Cerebellar cortex (tissue), 1 donor: ENCODE measurements around the gene DRAP1.
"Not testable (repeated sequence)": the region's sequence is repeated elsewhere in the genome, so short reads cannot be mapped to it uniquely, and the experiment has no call there.

Experiments used
- DNase-seq: peaks from one replicate; pipeline ENCODE4 v3.0.0-alpha.2; 2015; ENCODE audit warnings: low spot score

DRAP1 gene

DNA sequence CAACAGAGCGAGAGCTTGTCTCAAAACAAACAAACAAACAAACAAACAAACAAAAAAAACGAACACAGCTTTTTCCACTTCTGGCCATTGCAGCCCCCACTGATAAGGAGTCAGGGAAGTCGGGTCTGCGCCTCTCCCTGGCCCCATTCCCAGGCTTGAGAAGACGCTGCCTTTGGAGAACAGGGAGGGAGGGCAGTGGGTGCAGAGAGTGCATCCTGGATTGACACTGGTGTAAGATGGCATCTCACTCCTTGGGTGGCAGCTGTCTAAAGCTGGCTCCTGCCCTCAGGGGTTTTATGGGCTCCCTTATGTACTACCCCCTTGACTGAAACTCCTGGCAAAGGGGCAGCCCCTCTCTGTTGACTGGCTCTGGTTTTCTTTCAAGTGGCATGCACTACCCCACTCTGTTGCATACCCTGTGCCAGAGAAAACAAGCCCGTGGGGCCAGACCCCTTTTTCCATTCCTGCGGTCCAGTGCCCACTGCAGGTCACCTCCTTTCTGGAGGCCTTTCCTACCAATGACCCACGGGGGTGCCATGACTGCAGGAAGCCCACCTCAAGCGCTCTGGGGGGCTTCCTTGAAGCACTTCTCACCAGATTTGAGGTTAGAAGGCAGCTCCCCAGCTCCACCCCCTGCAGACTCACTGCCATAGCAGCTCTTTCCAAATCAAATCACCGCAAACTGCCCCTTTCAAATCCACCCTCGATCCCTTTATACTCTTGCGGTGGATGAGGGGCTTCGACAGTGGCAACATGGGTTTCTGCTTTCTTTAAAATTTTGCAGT lies 12.7 kb downstream of the DRAP1 start:
- no peak for DNase-seq

DNA sequence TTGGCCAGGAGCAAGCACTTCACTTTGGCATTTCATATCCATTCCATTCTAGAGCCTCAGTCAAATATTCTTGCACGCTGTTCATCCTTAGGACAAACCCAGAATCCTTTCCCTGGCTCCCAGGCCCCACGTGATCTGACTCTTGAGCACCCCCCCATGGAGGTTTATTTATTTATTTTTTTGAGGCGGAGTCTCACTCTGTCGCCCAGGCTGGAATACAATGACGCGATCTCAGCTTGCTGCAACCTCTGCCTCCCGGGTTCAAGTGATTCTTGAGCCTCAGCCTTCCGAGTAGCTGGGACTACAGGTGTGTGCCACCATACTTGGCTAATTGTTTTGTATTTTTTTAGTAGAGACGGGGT lies 13.3 kb downstream of the DRAP1 start:
- DNase-seq: no peak

DNA sequence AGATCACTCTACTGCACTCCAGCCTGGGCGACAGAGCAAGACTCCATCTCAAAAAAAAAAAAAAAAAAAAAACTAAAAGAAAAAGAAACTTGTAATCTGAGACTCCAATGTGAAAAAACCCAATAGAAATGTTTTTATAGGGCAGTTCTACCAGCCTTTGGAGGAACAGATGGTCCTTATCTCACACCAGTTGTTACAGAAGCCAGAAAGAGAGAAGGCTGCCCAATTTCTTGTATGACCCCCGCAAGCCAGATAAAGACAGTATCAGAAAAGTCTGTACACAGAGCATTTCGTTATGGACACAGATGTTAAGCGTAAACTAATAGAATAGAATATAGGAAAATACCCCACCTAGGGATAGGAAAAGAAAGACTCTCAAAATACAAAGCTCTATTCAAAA lies 14.8 kb downstream of the DRAP1 start:
- peak; percentile 66 for DNase-seq

DNA sequence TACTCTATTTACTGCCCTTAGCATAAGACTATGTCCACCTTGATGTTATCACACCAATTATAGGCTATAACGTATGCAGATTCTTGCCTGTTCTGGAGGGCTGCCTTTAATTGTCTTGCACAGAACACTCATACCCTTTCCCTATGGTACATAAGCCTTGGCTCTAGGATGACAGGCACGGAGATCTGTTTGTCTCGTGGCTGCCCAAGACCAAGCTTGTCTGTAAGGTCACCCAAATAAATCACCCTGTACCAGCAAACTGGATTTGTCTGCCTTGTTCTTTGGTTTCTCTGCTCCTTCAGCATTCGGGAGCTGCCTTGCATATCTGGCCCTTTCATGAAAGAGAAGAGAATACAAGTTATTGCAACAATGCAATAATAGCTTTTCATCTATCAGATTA lies 18.5 kb downstream of the DRAP1 start:
- no peak for DNase-seq

DNA sequence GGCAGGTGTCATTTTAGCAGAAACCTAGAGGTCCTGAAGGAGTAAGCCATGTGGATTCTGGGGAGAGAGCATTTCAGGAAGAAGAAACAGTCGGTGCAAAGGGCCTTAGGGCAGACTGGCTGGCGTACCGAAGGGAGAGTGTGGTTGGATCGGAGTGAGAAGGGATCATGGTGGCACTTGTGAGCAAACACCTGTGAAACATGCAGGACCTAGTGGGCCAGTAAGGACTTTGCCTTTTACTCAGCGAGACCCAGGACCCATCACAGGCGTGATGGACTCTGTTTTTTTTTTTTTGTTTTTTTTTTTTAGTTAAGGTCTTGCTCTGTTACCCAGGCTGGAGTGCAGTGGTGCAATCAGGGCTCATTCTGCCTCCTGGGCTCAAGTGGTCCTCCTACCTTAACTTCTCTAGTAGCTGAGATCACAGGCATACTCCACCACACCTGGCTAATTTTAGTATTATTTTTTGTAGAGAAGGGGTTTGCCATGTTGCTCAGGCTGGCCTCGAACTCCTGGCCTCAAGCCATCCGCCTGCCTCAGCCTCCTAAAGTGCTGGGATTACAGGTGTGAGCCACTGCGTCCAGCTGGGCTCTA lies 22.6 kb downstream of the DRAP1 start:
- DNase-seq: no peak

DNA sequence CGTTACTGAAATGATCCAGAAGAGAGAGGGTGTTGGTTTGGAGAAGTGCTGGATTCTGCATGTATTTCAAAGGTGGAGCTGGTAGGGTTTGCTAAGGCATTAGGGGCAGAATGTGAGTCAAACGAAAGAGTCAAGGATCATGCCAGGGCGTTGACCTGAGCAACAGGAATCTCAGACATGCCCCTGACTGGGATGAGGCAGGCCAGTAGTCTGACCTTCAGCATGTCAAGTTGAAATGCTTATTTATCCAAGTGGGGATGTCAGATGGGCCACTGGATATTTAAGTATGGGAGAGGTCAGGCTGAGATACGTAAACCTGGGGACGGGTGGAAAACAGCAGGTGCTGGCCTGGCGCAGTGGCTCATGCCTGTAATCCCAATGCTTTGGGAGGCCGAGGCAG lies 23.3 kb downstream of the DRAP1 start:
- no peak for DNase-seq

DNA sequence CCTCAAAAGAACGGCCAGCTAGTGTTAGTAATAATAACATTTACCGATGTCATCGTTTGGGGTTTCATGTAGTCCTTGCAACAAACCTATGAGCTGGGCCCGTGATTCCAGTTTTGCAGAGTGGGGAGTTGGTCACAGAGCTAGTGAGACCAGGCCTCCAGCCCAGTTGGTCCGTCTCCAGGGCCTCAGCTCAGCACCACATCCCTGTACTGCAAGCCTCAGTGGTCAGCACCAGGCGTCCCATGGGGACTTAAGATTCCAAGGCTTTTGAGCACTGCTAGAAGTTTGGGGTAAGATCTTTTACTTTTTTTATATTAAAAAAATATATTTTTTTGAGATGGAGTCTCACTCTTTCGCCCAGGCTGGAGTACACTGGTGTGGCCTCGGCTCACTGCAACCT lies 25.0 kb downstream of the DRAP1 start:
- no peak for DNase-seq

DNA sequence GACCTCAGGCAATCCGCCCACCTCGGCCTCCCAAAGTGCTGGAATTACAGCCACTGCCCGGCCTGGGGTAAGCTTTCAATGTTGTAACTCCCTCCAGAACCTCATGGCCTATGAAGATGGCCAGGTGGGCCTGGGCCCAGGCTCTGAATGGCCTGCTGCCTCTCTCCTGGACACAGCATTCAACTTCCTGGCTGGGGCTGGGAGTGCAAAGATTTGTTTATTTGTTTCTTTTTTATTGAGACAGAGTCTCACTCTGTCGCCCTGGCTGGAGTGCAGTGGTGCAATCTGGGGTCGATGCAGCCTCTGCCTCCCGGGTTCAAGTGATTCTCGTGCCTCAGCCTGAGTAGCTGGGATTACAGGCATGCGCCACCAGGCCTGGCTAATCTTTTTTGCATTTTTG lies 25.5 kb downstream of the DRAP1 start:
- DNase-seq: no peak

DNA sequence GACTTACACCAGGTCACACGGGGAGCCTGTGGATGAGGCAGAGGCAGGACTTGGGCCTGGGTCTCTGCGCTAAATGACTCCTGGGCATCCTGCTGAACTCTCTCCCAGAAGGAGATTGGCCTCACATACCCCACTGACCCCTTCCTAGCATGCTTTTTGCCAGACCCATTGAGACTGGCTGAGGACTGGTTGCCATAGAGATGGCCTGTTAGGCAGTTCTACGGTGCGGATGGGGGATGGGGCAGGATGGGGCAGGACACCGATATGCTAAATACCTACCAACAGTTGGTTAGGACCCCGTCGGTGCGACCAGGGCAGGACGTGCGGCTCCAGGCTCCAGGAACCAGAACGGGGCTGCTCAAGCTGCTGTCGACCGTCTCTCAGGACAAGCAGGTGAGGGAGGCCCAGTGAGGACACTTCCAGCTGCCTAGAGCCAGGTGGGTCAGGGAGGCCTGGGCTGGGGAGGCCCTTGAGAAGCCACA lies 26.2 kb downstream of the DRAP1 start, which contains the start of gene TSGA10IP:
Gene TSGA10IP, plus strand, starts transcription at position 51 of the 482 bp plus-strand sequence. Its CDS starts 196 bp downstream, at position 247.
- no peak for DNase-seq

DNA sequence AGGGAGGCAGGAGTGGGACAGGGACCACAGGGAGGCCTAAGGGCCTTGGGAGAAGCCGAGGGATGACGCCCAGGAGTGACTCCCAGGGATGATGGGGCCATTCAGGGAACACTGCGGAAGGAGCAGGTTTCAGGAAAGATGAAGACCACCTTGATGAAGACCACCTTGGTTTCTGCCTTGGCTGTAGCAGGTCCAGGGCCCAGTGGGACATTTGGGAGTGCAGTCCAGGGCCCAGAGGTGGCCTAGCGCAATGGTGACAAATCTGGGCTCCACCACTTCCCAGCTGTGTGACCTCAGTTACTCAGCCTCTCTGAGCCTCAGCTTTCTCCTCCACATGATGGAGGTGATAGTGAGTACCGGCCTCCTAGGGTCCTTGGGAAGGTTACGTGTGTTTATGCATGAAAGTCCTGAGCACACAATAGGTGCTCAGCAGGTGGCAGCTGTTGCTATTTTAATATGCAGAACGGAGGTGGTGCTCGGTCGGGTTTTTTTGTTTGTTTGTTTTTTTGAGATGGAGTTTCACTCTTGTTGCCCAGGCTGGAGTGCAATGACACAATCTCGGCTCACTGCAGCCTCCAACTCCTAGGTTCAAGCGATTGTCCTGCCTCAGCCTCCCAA lies 26.8 kb downstream of the DRAP1 start:
- DNase-seq: no peak

DNA sequence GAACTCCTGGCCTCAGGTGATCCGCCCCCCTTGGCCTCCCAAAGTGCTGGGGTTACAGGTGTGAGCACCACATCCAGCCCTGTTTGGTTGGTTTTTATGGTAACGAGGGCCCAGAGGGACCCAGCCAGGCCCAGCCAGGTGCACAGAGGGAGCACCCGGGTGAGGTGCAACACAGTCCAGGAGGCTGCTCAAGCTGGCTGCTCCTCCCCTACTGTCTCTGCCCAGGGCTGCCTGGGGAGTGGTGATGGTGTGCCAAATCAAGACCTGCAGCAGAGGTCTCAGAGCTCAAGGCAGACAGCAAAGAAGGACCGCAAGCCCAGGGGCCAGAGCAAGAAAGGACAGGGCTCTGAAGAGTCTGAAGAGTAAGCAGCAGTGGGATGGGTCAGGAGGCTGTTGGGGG lies 27.4 kb downstream of the DRAP1 start:
- DNase-seq: no peak

DNA sequence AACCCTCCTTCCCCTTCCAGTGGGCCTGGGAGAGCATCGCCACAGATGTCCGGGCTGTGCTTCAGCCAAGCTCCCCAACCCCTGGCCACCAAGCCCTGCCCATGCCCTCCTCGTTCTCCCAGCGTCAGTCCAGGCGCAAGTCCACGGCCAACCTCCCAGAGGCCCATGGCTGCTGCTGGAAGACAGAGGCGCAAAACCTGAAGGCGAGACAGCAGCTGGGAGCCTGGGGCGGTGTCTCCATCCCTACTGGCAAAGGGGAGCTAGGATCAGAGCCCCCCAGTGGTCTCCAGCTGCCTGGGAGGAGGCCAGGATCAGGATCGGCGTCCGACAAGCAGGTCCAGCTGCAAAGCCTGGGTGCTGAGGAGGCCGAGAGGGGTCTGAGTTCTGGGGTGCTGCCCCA lies 27.9 kb downstream of the DRAP1 start:
- DNase-seq: no peak

DNA sequence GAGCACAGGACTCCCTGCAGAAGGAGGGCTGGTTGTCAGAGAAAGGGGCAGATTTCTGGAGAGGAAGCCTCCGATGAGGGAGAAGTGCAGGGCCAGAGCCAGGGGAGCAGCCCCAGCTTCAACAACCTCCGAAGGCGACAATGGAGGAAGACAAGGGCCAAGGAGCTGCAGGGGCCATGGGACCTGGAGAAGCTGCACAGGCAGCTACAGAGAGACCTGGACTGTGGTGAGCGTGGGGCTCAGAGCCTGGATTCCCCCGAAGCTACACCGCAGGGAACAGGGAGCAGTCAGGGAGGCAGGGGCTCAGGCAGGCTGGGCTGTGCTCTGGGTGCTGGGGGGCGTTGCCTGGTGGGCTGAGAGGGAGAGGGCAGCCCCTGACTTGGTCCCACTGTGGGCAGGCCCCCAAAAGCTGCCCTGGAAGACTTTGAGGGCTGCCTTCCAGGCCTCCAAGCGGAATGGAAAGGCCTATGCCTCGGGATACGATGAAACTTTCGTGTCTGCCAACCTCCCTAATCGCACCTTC lies 28.4 kb downstream of the DRAP1 start:
- no peak for DNase-seq

DNA sequence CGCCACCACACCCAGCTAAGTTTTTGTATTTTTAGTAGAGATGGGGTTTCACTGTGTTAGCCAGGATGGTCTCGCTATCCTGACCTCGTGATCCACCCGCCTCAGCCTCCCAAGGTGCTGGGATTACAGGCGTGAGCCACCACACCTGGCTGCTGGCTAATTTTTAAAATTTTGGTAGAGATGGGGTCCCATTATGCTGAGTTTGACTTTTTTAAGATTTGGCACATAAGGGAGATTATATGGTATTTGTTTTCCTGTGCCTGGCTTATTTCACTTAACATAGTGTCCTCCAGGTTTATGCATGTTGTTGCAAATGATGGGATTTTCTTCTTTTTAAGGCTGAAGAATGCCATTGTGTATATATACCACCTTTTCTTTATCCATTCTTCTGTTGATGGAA lies 31.5 kb downstream of the DRAP1 start:
- not testable (repeated sequence) for DNase-seq

DNA sequence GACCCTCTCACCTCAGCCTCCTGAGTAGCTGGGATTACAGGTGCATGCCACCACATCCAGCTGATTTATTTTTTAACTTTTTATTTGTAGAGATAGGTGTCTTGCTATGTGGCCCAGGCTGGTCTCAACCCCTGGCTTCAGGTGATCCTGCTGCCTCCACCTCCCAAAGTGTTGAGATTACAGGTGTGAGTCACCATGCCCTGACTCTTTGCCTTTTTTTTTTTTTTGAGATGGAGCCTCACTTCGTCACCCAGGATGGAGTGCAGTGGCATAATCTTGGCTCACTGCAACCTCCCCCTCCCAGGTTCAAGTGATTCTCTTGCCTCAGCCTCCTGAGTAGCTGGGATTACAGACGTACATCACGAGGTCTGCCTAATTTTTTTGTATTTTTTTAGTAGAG lies 32.4 kb downstream of the DRAP1 start:
- not testable (repeated sequence) for DNase-seq

DNA sequence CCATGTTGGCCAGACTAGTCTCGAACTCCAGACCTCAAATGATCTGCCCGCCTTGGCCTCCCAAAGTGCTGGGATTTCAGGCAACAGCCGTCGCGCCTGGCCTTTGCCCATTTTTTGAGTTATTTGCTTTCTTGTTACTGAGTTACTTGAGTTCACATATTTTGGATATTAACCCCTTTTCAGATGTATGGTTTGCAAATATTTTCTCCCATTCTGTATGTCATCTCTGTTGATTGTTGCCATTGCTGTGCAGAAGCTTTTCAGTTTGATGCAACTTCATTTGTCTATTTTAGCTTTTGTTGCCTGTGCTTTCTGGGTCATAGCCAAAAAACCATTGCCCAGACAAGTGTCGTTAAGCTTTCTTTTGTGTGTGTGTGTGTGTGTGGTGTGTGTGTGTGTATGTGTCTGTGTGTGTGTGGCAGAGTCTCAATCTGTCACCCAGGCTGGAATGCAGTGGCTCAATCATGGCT lies 32.9 kb downstream of the DRAP1 start:
- no peak for DNase-seq

DNA sequence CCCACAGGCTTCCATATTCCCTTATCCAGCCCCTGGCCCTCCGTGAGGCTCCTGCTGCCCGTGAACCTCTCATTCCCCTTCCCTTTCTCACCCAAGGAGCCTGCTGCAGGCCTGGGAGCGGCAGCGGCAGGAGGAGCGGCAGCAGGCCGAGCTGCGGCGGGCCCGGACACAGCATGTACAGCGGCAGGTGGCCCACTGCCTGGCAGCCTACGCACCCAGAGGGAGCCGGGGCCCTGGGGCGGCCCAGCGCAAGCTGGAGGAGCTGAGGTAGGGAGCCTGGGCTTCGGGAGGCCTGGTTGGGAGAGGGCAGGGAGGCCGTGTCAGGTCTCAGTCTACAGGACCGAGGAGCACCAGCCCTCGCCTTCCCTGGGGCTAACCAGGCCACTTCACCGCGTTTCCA lies 34.2 kb downstream of the DRAP1 start:
- DNase-seq: no peak

DNA sequence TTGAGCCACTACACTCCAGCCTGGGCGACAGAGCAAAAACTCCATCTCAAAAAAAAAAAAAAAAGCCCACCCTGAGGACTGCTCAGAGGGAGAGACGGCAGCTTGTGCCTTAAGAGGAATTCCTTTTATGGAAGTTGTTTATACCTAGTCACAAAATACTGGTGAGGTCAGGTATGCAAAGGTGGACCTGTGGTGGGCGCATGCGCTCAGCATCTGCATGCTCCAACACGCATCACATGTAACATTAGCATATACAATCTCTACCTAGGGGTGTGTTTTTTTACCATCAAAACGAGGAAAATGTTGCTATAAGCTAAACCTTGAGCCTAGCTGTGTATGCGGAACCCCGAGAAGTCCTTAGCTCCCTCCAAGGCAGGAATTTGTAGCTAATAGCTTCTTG lies 35.5 kb downstream of the DRAP1 start:
- DNase-seq: no peak

DNA sequence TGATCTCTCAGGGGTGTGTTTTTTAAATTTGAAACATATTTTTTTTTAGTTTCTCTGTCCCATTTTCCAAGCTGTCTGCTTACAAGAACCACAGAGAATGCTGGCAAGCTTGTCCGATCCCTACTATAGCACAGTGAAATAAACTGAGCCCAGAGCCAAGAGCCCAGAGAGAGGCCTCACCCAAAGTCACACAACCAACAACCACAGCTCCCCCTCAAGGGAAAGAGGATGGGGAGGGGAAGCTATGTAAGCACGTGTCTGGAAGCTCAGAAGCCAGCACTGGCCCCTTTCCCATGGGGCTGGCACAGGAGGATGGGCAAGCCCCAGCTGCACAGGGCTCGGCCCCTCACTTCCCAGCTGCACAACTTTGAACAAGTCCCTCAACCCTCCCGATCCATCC lies 39.1 kb downstream of the DRAP1 start:
- no peak for DNase-seq

DNA sequence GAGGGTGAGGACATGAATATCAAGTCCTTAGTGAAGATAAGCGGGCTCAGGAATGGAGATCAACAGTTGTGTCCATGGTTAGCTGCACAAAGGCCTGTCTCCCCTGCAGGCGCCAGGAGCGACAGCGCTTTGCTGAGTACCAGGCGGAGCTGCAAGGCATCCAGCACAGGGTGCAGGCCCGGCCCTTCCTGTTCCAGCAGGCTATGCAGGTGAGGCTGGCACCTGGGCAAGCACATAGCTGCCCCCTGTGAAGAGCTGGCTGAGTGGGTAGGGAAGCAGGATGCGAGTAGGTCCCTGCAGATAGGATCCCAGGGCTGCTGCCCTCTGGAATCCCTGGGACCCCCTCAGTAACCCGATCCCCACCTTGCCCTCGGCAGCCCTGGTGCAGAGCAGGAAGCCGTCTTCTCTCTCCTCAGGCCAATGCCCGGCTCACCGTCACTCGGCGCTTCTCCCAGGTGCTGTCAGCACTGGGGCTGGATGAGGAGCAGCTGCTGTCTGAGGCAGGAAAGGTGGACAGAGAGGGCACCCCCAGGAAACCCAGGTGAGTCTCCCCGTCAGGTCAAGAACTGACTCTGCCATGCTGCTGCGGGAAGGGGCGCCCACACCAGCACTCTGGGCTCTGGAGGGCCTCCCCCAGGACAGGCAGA lies 39.7 kb downstream of the DRAP1 start:
- no peak for DNase-seq

DNA sequence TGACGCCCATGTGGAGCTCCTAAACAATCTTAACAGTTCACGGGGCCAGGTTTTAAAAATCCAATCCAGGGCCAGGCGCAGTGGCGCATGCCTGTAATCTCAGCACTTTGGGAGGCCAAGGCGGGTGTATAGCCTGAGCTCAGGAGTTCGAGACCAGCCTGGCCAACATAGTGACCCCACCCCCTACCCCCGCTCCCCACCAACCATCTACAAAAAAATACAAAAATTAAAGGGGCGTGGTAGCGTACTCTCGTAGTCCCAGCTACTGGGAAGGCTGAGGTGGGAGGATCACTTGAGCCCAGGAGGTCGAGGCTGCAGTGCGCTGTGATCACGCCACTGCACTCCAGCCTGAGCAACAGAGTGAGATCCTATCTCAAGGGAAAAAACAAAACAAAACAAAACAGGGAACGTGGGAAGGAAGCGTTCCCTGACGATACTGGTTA lies 41.6 kb downstream of the DRAP1 start:
- DNase-seq: no peak
